ENCODE data around the gene ZNF598.

- no peak for TF ChIP-seq POLR2A (IDR thresholded peaks at IDR 0.05)
- TF ChIP-seq, protein P1, sequence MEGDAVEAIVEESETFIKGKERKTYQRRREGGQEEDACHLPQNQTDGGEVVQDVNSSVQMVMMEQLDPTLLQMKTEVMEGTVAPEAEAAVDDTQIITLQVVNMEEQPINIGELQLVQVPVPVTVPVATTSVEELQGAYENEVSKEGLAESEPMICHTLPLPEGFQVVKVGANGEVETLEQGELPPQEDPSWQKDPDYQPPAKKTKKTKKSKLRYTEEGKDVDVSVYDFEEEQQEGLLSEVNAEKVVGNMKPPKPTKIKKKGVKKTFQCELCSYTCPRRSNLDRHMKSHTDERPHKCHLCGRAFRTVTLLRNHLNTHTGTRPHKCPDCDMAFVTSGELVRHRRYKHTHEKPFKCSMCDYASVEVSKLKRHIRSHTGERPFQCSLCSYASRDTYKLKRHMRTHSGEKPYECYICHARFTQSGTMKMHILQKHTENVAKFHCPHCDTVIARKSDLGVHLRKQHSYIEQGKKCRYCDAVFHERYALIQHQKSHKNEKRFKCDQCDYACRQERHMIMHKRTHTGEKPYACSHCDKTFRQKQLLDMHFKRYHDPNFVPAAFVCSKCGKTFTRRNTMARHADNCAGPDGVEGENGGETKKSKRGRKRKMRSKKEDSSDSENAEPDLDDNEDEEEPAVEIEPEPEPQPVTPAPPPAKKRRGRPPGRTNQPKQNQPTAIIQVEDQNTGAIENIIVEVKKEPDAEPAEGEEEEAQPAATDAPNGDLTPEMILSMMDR (IDR thresholded peaks at IDR 0.05), result no peak
Measured at GRCh38 chr16:1964506-1965395, 44.9 kb downstream of the ZNF598 start, which contains the start of gene RPS2.

Measured in testis (tissue), 2 donors.